Kasumi-1 (cell line): Measurements from ENCODE around the gene ADD3.
A peak's percentile ranks its signal among the peaks of the same experiment; 100 is the strongest.

Experiments used
- DNase-seq, 2 experiments: peaks; one replicate each; lab custom pipeline; 2025; lab: John Stamatoyannopoulos, UW

ADD3 gene, protein sequence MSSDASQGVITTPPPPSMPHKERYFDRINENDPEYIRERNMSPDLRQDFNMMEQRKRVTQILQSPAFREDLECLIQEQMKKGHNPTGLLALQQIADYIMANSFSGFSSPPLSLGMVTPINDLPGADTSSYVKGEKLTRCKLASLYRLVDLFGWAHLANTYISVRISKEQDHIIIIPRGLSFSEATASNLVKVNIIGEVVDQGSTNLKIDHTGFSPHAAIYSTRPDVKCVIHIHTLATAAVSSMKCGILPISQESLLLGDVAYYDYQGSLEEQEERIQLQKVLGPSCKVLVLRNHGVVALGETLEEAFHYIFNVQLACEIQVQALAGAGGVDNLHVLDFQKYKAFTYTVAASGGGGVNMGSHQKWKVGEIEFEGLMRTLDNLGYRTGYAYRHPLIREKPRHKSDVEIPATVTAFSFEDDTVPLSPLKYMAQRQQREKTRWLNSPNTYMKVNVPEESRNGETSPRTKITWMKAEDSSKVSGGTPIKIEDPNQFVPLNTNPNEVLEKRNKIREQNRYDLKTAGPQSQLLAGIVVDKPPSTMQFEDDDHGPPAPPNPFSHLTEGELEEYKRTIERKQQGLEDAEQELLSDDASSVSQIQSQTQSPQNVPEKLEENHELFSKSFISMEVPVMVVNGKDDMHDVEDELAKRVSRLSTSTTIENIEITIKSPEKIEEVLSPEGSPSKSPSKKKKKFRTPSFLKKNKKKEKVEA

DNA sequence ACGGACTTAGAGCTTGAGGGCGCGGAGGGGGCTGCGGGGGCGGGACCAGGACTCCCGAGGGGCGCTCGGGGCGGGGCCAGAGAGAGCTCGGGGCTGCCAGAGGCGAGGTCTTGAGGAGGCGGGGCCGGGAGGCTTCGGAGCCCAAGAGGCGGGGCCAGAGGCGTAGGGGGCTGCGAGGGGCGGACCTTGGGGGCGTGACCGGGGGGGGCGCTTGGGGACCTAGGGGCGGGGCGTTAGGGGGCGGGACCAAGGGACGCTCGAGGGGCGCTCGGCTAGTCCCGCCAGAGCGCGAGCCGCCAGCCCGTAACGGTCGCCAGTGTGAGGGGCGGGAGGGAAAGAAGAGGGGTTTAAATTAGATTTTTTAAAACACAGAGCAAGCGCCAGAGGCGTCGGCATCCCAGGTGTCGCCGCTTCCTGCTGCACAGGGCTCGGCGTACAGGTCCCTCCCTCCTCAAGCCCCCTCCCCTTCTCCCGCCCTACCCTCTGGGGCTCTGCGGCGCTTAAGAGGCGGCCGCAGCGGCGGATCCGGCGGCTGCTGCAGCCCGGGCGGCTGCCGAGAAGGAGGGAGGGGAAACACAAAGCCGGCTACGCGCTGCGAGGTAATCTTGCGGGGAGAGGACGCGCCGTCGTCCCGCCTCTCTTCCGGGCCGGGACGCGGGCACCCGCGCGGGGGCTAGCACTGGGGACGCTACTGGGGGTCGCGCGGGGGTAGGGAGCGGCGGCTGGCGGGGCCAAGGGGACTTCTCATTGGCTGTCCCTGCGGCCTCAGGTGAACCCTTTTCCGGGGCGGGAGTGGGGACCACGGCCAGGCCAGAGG lies at the start of gene ADD3:
ADD3 (plus strand) TSS at position 284 of the 817 bp plus-strand sequence. CDS start 92,670 bp downstream, outside the sequence.
- DNase-seq: peak; percentile 94

GRCh38 chr10:109958059-109958458 lies 49.7 kb upstream of the ADD3 start:
- DNase-seq: no peak

- DNase-seq: no peak
Observed at GRCh38 chr10:109959259-109960145, 48.3 kb upstream of the ADD3 start.

DNA sequence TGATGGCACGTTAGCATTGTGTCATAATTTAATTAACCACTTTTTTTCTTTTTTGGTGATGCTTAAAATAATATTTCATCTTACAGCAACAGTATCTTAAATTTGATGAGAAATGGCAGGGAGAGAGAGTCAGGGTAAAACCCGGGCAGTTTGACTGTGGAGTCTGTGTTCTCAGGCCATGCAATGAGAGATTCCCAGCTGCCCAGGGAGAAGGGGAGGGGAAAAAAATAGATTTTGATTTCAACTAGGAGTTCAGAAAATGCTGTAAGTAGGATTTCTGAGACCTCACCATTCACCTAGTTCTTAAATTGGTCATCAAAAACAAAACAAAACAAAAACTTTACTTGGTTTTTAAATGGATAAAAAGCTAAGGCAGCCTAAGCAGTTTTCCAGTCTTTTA lies 47.1 kb upstream of the ADD3 start:
- no peak for DNase-seq

GRCh38 chr10:109961174-109962001 lies 46.4 kb upstream of the ADD3 start:
- no peak for DNase-seq

DNA sequence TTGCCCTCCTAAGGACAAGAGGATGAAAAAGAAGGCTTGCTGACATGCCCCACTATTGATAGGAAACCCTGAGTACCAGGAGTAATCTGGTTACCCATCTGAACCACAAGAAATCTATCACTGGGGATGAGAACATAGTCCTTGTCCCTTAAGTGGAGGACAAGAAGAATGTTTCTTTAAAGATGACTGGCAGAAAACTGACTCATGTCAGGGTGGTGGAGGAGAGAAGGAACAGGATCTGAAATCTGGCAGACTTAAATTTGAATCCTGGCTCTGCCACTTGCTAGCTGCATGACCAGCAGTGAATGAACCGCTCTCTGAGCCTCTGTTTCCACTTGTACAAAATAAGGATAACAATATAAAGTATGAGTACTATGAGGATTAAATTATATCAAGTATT lies 45.5 kb upstream of the ADD3 start:
- DNase-seq: no peak

DNA sequence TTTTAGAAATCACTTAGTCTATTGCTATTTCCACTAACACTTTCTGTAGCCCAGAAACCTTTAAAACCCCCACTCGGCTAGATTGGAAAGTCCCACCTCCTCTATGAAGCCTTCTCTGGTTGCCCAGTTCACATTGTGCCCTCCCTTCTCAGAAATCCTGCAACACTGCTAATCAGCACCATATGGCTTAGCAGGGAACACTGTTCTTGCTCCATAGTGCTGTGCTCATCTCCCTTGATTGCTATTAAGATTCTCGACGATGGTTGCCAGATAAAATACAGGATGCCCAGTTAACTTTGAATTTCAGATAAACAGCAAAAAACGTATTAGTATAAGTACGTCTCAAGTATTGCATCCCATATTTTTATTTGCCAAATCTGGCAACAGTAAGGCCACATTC lies 44.3 kb upstream of the ADD3 start:
- no peak for DNase-seq

GRCh38 chr10:109964318-109964717 lies 43.5 kb upstream of the ADD3 start:
- DNase-seq: no peak

GRCh38 chr10:109966961-109967738 lies 40.6 kb upstream of the ADD3 start:
- DNase-seq: no peak

GRCh38 chr10:109967739-109968088 lies 40.1 kb upstream of the ADD3 start:
- no peak for DNase-seq

- DNase-seq: no peak
Observed at GRCh38 chr10:109968953-109969759, 38.6 kb upstream of the ADD3 start.

DNA sequence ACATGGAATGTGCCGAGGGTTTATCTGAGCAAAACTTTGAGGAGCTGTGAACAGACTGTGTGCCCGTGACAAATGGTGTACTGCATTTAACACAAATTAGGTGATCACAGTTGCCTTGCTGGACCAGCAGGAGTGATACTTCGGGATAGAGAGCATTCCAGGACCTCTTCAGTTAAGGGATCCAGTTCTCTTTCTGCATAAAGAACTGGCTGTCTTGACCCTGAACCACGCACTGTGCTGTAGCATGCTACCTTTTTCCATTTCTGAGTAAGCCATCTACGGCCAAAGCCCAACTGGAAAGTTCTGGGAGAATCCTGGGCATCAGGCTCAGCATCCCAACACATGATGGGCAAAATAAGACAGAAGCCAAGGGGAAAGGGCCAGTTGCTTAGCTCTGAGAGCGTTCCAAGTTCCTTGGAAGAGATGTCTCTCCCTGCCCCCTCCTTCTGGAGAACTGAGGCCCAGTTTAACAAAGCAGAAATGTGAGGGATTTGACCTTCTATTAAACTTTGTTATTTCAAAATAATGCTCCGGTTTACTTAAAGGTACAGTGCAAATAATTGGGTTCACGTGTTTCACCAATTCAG lies 37.9 kb upstream of the ADD3 start:
- no peak for DNase-seq

DNA sequence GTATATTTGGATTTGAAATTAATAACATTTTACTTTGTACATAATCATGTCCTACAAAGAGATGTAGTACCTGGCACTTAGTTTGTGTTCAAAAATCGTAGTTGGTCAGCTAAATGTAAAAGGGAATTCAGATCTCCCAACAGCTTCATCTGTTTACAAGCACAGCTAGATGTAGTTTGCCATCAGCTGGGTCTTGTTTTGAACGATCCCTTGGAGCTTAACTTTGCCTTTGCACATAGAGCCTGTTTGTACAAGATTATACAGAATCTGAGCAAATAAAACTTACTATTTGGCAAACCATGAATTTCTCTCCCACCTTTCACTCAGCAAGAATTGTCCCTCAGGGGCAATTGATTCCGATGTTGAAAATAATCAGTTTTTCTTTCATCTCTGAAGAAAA lies 36.1 kb upstream of the ADD3 start:
- DNase-seq: no peak

DNA sequence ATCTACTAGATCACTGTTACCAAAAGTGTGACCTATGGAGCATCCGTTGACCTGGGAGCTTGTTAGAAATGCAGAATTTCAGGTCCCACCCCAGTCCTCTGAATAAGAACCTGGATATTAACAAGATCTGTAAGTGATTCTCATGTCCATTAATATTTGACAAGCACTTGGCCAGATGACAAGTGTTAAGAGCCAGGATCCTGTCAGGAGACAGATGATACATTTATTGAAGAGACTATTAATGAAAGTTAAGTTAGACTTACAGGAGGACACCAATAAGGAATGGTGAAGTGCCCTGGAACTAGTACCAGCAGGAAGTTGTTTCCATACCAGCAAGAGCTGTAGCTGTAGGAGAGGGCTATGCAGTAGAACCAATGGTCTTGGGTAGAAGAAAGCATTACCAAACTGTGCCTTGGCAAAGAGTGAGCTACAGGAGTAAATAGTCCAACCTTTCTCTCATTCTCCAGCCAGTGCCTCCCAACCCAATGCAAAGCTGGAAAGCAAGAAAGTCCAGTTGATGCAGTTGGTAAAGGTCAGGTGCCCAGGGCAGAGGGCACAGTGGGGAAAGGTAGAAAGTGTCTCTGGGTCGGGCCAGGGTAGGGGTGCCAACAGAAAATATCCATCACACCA lies 35.3 kb upstream of the ADD3 start:
- DNase-seq: no peak

- no peak for DNase-seq
Observed at GRCh38 chr10:109973326-109973829, 34.4 kb upstream of the ADD3 start.

GRCh38 chr10:109974504-109975191 lies 33.1 kb upstream of the ADD3 start:
- DNase-seq: no peak
